ENCODE measurements around the gene CFAP20.
"Not testable (repeated sequence)": the region's sequence is repeated elsewhere in the genome, so short reads cannot be mapped to it uniquely, and the experiment has no call there.

CFAP20 gene

GRCh38 chr16:58088091-58088490 lies 41.1 kb downstream of the CFAP20 start:
- TF ChIP-seq ELF4 (IDR thresholded peaks at IDR 0.05), result no peak
- no peak for TF ChIP-seq L3MBTL2 (conservative IDR thresholded peaks at IDR 0.05)
- TF ChIP-seq, protein P1, sequence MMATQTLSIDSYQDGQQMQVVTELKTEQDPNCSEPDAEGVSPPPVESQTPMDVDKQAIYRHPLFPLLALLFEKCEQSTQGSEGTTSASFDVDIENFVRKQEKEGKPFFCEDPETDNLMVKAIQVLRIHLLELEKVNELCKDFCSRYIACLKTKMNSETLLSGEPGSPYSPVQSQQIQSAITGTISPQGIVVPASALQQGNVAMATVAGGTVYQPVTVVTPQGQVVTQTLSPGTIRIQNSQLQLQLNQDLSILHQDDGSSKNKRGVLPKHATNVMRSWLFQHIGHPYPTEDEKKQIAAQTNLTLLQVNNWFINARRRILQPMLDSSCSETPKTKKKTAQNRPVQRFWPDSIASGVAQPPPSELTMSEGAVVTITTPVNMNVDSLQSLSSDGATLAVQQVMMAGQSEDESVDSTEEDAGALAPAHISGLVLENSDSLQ (IDR thresholded peaks at IDR 0.05), result no peak
- no peak for TF ChIP-seq LEF1 (IDR thresholded peaks at IDR 0.05; ENCODE audit: borderline replicate concordance)
- TF ChIP-seq FOXK2 (IDR thresholded peaks at IDR 0.05), result no peak
- TF ChIP-seq ARNT (IDR thresholded peaks at IDR 0.05), result no peak
- ChIA-PET CTCF (no interaction called here), POLR2A (no interaction called here)
- no peak for DNase-seq (ENCODE audit: extremely low spot score)

DNA sequence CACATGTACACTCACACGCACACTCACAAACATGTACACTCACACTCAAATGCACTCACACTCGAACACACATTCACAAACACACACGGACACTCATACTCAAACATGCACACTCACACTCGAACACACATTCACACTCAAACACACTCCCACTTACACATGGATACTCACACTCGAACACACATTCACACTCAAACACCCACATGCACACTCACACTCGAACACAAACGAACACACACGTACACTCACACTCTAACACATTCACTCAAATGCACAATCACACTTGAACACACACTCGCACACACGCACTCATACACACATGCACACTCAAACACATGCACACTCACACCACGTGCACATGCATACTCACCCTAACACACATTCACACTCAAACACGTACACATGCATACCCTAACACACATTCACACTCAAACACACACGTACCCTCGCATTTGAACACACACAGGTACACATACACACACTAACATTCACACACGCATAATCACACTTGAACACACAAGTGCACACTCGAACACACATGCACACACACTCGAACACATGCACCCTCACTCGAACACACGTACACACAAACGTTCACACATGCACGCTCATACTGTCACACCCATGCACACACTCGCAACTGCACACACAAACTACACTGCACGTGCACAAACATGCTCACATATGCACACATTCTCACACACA lies 41.8 kb downstream of the CFAP20 start:
- POLR2A ChIA-PET, result no interaction called here
- DNase-seq (ENCODE audit: extremely low spot score), result no peak
- TF ChIP-seq CTBP1 (IDR thresholded peaks at IDR 0.05; ENCODE audit: borderline replicate concordance) (peak; percentile 31; the same call in 1 of the 2 replicates), SP1 (IDR thresholded peaks at IDR 0.05) (no peak), TARDBP (IDR thresholded peaks at IDR 0.05) (peak; percentile 17; the same call in 1 of the 2 replicates)
- CTCF ChIA-PET, result no interaction called here

- ChIA-PET CTCF (no interaction called here), POLR2A (no interaction called here)
- DNase-seq (ENCODE audit: extremely low spot score), result no peak
- TF ChIP-seq SP1 (IDR thresholded peaks at IDR 0.05) (no peak), SUZ12 (IDR thresholded peaks at IDR 0.05) (no peak), ZNF384 (IDR thresholded peaks at IDR 0.05) (no peak), BHLHE40 (IDR thresholded peaks at IDR 0.05; ENCODE audit: borderline replicate concordance) (no peak), ARNT (IDR thresholded peaks at IDR 0.05) (no peak), TARDBP (IDR thresholded peaks at IDR 0.05) (no peak), CTBP1 (IDR thresholded peaks at IDR 0.05; ENCODE audit: borderline replicate concordance) (no peak), NFRKB (IDR thresholded peaks at IDR 0.05) (no peak), FOXK2 (IDR thresholded peaks at IDR 0.05) (no peak), HDGF (IDR thresholded peaks at IDR 0.05; ENCODE audit: borderline replicate concordance) (no peak), LEF1 (IDR thresholded peaks at IDR 0.05; ENCODE audit: borderline replicate concordance) (no peak), FOXM1 (IDR thresholded peaks at IDR 0.05; ENCODE audit: borderline replicate concordance) (no peak)
Observed at GRCh38 chr16:58086381-58087208, 42.6 kb downstream of the CFAP20 start.

DNA sequence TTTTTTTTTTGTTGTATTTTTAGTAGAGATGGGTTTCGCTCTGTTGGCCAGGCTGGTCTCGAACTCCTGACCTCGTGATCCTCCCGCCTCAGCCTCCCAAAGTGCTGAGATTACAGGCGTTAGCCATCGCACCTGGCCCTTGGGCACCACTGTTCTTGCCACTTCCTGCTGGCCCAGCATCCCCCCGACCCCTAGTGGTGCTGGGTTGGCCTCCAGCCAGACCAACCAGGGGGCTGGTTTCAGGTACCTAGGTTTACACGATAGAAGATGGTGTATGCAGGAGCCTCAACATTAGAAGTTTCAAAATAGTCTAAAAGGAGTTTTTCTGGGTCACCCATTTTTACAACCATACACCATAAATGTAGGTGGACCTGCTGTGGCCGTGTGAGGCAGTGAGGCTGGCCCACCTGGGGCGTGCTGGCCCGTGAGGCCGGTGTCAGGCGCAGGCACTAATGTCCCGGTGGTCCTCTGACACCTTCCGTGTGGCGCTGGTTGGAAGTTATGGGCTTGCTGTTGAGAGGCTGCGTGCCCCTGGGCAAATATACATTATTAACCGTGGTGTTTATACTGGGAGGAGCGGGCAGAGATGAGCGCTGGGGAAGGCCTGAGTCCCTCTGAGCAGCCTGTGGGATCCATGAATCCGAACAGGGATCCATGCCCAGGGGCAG lies 43.5 kb downstream of the CFAP20 start:
- CTCF ChIA-PET, result no interaction called here

GRCh38 chr16:58085171-58085570 lies 44.0 kb downstream of the CFAP20 start:
- no peak for DNase-seq (ENCODE audit: extremely low spot score)
- POLR2A ChIA-PET, result no interaction called here
- TF ChIP-seq ZNF384 (IDR thresholded peaks at IDR 0.05) (no peak), LEF1 (IDR thresholded peaks at IDR 0.05; ENCODE audit: borderline replicate concordance) (no peak), L3MBTL2 (conservative IDR thresholded peaks at IDR 0.05) (no peak)
- CTCF ChIA-PET, result interaction anchor here (1.1 kb wide), 1 partner anchor 13 kb away, joined by 3 read pairs; no protein-coding TSS in a partner anchor

More for the DNA sequence above, 43.5 kb downstream of the CFAP20 start:
- no peak for DNase-seq (ENCODE audit: extremely low spot score)
- TF ChIP-seq ELF4 (IDR thresholded peaks at IDR 0.05) (no peak), ZNF384 (IDR thresholded peaks at IDR 0.05) (no peak), FOXA1 (IDR thresholded peaks at IDR 0.05) (no peak), NFRKB (IDR thresholded peaks at IDR 0.05) (no peak), FOXK2 (IDR thresholded peaks at IDR 0.05) (no peak), ARNT (IDR thresholded peaks at IDR 0.05) (no peak), TARDBP (IDR thresholded peaks at IDR 0.05) (no peak), SP1 (IDR thresholded peaks at IDR 0.05) (no peak)
- POLR2A ChIA-PET, result no interaction called here

GRCh38 chr16:58084635-58085034 lies 44.5 kb downstream of the CFAP20 start:
- CTCF ChIA-PET, result interaction anchor here (1.1 kb wide), 1 partner anchor 13 kb away, joined by 3 read pairs; no protein-coding TSS in a partner anchor
- no peak for TF ChIP-seq HDGF (IDR thresholded peaks at IDR 0.05; ENCODE audit: borderline replicate concordance)
- TF ChIP-seq L3MBTL2 (conservative IDR thresholded peaks at IDR 0.05), result no peak
- TF ChIP-seq, protein P1 (IDR thresholded peaks at IDR 0.05), result no peak
- TF ChIP-seq LEF1 (IDR thresholded peaks at IDR 0.05; ENCODE audit: borderline replicate concordance), result no peak
- TF ChIP-seq SP1 (IDR thresholded peaks at IDR 0.05), result no peak
- no peak for TF ChIP-seq ARNT (IDR thresholded peaks at IDR 0.05)
- no peak for TF ChIP-seq BHLHE40 (IDR thresholded peaks at IDR 0.05; ENCODE audit: borderline replicate concordance)
- no peak for TF ChIP-seq FOXM1 (IDR thresholded peaks at IDR 0.05; ENCODE audit: borderline replicate concordance)
- TF ChIP-seq FOXK2 (IDR thresholded peaks at IDR 0.05), result no peak
- no peak for TF ChIP-seq SUZ12 (IDR thresholded peaks at IDR 0.05)
- TF ChIP-seq NFRKB (IDR thresholded peaks at IDR 0.05), result no peak
- no peak for TF ChIP-seq TARDBP (IDR thresholded peaks at IDR 0.05)
- POLR2A ChIA-PET, result no interaction called here
- no peak for DNase-seq (ENCODE audit: extremely low spot score)

GRCh38 chr16:58082381-58082780 lies 46.8 kb downstream of the CFAP20 start:
- POLR2A ChIA-PET, result no interaction called here
- CTCF ChIA-PET, result no interaction called here
- DNase-seq (ENCODE audit: extremely low spot score), result no peak
- TF ChIP-seq ARNT (IDR thresholded peaks at IDR 0.05), result no peak
- no peak for TF ChIP-seq NFRKB (IDR thresholded peaks at IDR 0.05)
- no peak for TF ChIP-seq ZNF384 (IDR thresholded peaks at IDR 0.05)
- no peak for TF ChIP-seq SP1 (IDR thresholded peaks at IDR 0.05)
- no peak for TF ChIP-seq LEF1 (IDR thresholded peaks at IDR 0.05; ENCODE audit: borderline replicate concordance)
- no peak for TF ChIP-seq FOXA1 (IDR thresholded peaks at IDR 0.05)
- no peak for TF ChIP-seq SUZ12 (IDR thresholded peaks at IDR 0.05)
- TF ChIP-seq, protein P1 (IDR thresholded peaks at IDR 0.05), result no peak
- no peak for TF ChIP-seq TARDBP (IDR thresholded peaks at IDR 0.05)
- no peak for TF ChIP-seq CTBP1 (IDR thresholded peaks at IDR 0.05; ENCODE audit: borderline replicate concordance)
- TF ChIP-seq FOXK2 (IDR thresholded peaks at IDR 0.05), result no peak
- no peak for TF ChIP-seq FOXM1 (IDR thresholded peaks at IDR 0.05; ENCODE audit: borderline replicate concordance)
- no peak for TF ChIP-seq HDGF (IDR thresholded peaks at IDR 0.05; ENCODE audit: borderline replicate concordance)
- no peak for TF ChIP-seq ELF4 (IDR thresholded peaks at IDR 0.05)
- no peak for TF ChIP-seq L3MBTL2 (conservative IDR thresholded peaks at IDR 0.05)
- no peak for TF ChIP-seq BHLHE40 (IDR thresholded peaks at IDR 0.05; ENCODE audit: borderline replicate concordance)

- DNase-seq (ENCODE audit: extremely low spot score); CTCF ChIA-PET; POLR2A ChIA-PET: not testable (repeated sequence)
Observed at GRCh38 chr16:58080657-58081056, 48.5 kb downstream of the CFAP20 start.
